ENCODE results near the gene KIF16B. TPM values are rescaled to one million over a fixed set of nuclear protein-coding genes. Genes with fewer than 3 reads are reported as not detected.

Gene KIF16B
- total and polyA plus RNA-seq, 2 experiments from 2014 or later, result 9.3 to 21.8 TPM

GRCh38 chr20:16395366-16395765, 177.9 kb downstream of the KIF16B start:
- 97% methylated on average over 1 of the region's 1 CpG for WGBS (ENCODE audit: low lambda C conversion rate, missing lambda C conversion rate)
- no peak overlapping the region for H3K4me2 ChIP-seq
- H3K9me3 ChIP-seq (ENCODE audit: low read depth), result no peaks in the 10 kb centered on the region
- no peaks in the 10 kb centered on the region for H3K36me3 ChIP-seq (replicated peaks; ENCODE audit: insufficient read depth, low read depth)
- H3K27me3 ChIP-seq, result no peaks in the 10 kb centered on the region
- no peaks in the 10 kb centered on the region for H3K79me2 ChIP-seq
- TF ChIP-seq EZH2phosphoT487 (IDR thresholded peaks at IDR 0.05; ENCODE audit: low read depth, severe bottlenecking, unreplicated experiment), result no peak
- no peak for TF ChIP-seq CTCF (IDR thresholded peaks at IDR 0.05; ENCODE audit: poor library complexity)
- no peak for TF ChIP-seq EZH2 (IDR thresholded peaks at IDR 0.05; ENCODE audit: borderline replicate concordance)
- no peak overlapping the region for H3K4me3 ChIP-seq
- H3K27ac ChIP-seq, result no peak overlapping the region
- no peaks in the 10 kb centered on the region for H3K9me2 ChIP-seq (replicated peaks; ENCODE audit: insufficient read depth)
- H3K4me1 ChIP-seq (ENCODE audit: insufficient read depth), result peaks cover 10% of the 10 kb centered on the region
- no peak for DNase-seq (ENCODE audit: low spot score)
- no peaks in the 10 kb centered on the region for H4K20me1 ChIP-seq (ENCODE audit: insufficient read depth, poor library complexity, severe bottlenecking)
- no peak overlapping the region for H2AFZ ChIP-seq

DNA sequence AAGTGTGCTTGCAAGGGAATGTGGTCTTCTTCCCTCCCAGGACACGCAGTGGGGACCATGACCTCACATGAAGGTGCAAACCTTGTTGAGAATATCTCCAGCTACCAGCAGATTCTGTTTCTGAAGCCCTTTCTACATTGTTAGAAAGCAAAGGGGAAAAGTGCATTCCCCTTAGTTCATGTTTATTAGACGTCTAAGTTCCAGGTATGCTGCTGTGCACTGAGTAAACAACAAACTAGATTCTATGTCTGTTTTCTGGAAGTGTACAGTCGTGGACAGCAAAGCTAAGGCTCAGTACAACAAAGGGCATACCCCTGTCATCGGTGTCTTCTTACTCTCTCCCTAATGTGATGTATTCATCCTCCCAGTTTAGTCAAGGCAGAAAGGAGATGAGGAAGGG, 178.5 kb downstream of the KIF16B start:
- Histone ChIP-seq H3K4me2 (no peak overlapping the region), H3K27ac (no peak overlapping the region), H3K79me2 (no peaks in the 10 kb centered on the region), H3K9me3 (ENCODE audit: low read depth) (no peaks in the 10 kb centered on the region), H2AFZ (no peak overlapping the region), H3K27me3 (no peaks in the 10 kb centered on the region), H3K9me2 (replicated peaks; ENCODE audit: insufficient read depth) (no peaks in the 10 kb centered on the region), H3K4me1 (ENCODE audit: insufficient read depth) (peaks cover 10% of the 10 kb centered on the region), H3K4me3 (no peak overlapping the region), H4K20me1 (ENCODE audit: insufficient read depth, poor library complexity, severe bottlenecking) (no peaks in the 10 kb centered on the region), H3K36me3 (replicated peaks; ENCODE audit: insufficient read depth, low read depth) (no peaks in the 10 kb centered on the region)
- TF ChIP-seq CTCF (IDR thresholded peaks at IDR 0.05; ENCODE audit: poor library complexity) (no peak), EZH2 (IDR thresholded peaks at IDR 0.05; ENCODE audit: borderline replicate concordance) (no peak), EZH2phosphoT487 (IDR thresholded peaks at IDR 0.05; ENCODE audit: low read depth, severe bottlenecking, unreplicated experiment) (no peak)
- WGBS (ENCODE audit: low lambda C conversion rate, missing lambda C conversion rate), result 54% methylated on average over 4 of the region's 4 CpGs
- no peak for DNase-seq (ENCODE audit: low spot score)

DNA sequence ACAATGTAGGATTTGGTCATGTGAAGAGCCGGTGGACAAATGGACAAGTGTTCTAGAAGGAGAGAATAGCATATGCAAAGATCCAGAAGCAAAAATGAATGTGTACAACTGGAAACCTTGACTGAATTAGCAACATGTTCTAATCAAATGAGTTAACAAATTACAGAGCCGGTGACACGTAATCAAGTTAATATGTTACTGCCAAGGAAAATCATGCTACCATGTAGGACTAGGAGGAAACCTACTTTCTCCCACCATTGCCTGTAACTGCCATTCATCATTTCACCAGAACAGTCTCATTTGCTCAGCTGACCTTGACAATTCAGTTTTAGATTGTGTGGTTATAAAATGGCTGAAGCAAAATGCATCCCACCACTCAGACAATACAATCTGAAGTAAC, 179.4 kb downstream of the KIF16B start:
- no peak overlapping the region for H3K4me3 ChIP-seq
- H3K9me3 ChIP-seq (ENCODE audit: low read depth), result no peaks in the 10 kb centered on the region
- H3K79me2 ChIP-seq, result no peaks in the 10 kb centered on the region
- no peaks in the 10 kb centered on the region for H3K9me2 ChIP-seq (replicated peaks; ENCODE audit: insufficient read depth)
- WGBS (ENCODE audit: low lambda C conversion rate, missing lambda C conversion rate), result 94% methylated on average over 3 of the region's 3 CpGs
- no peak for DNase-seq (ENCODE audit: low spot score)
- H4K20me1 ChIP-seq (ENCODE audit: insufficient read depth, poor library complexity, severe bottlenecking), result no peaks in the 10 kb centered on the region
- no peaks in the 10 kb centered on the region for H3K36me3 ChIP-seq (replicated peaks; ENCODE audit: insufficient read depth, low read depth)
- H2AFZ ChIP-seq, result no peak overlapping the region
- H3K27ac ChIP-seq, result no peak overlapping the region
- H3K4me1 ChIP-seq (ENCODE audit: insufficient read depth), result peaks cover 10% of the 10 kb centered on the region
- H3K4me2 ChIP-seq, result no peak overlapping the region
- H3K27me3 ChIP-seq, result no peaks in the 10 kb centered on the region
- TF ChIP-seq CTCF (IDR thresholded peaks at IDR 0.05; ENCODE audit: poor library complexity), result no peak
- TF ChIP-seq EZH2phosphoT487 (IDR thresholded peaks at IDR 0.05; ENCODE audit: low read depth, severe bottlenecking, unreplicated experiment), result no peak
- no peak for TF ChIP-seq EZH2 (IDR thresholded peaks at IDR 0.05; ENCODE audit: borderline replicate concordance)

DNA sequence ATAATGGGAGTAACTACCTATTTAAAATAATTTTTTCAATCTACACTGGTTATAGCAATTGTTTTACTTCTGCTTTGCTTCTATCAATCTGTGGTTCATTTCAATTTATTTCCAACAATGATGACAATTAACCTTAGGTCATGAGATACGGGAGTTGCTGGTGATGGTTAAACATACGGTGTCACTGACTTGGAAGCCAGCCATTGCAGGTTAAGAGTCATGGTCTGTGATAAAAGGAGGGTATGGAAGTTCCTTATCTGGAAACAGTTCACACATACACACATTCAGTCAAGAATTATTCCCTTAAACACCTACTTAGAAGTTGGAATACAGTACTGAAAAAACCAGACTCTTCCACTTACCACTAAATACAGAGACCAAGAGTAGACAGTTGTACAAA, 180.0 kb downstream of the KIF16B start:
- H3K4me2 ChIP-seq, result no peak overlapping the region
- no peaks in the 10 kb centered on the region for H3K36me3 ChIP-seq (replicated peaks; ENCODE audit: insufficient read depth, low read depth)
- H4K20me1 ChIP-seq (ENCODE audit: insufficient read depth, poor library complexity, severe bottlenecking), result no peaks in the 10 kb centered on the region
- no peak overlapping the region for H3K27ac ChIP-seq
- no peak overlapping the region for H2AFZ ChIP-seq
- TF ChIP-seq CTCF (IDR thresholded peaks at IDR 0.05; ENCODE audit: poor library complexity), result no peak
- no peak for TF ChIP-seq EZH2phosphoT487 (IDR thresholded peaks at IDR 0.05; ENCODE audit: low read depth, severe bottlenecking, unreplicated experiment)
- no peak for TF ChIP-seq EZH2 (IDR thresholded peaks at IDR 0.05; ENCODE audit: borderline replicate concordance)
- H3K27me3 ChIP-seq, result no peaks in the 10 kb centered on the region
- H3K9me3 ChIP-seq (ENCODE audit: low read depth), result no peaks in the 10 kb centered on the region
- no peaks in the 10 kb centered on the region for H3K9me2 ChIP-seq (replicated peaks; ENCODE audit: insufficient read depth)
- no peaks in the 10 kb centered on the region for H3K79me2 ChIP-seq
- no peak for DNase-seq (ENCODE audit: low spot score)
- WGBS (ENCODE audit: low lambda C conversion rate, missing lambda C conversion rate), result 72% methylated on average over 2 of the region's 2 CpGs
- H3K4me3 ChIP-seq, result no peak overlapping the region
- H3K4me1 ChIP-seq (ENCODE audit: insufficient read depth), result peaks cover 10% of the 10 kb centered on the region

All from hepatocyte (in vitro differentiated cells).